GM12864 (cell line): ENCODE data around the gene CUL4A.

ENCODE experiments used
- DNase-seq: peaks from one replicate; pipeline ENCODE4 v3.0.0-alpha.2; 2011; ENCODE audit warnings: low read depth
- H3K4me3 ChIP-seq: 2 replicates; pipeline ENCODE4 v1.5.1; 2011; ENCODE audit warnings: mild to moderate bottlenecking, low read depth, low read length, control low read depth
- CTCF ChIP-seq: IDR thresholded peaks from 2 replicates; pipeline ENCODE4 v1.5.1; 2011; ENCODE audit warnings: low read depth, mild to moderate bottlenecking, moderate library complexity, low read length, control low read depth, inconsistent platforms; ENCODE audit errors: missing control alignments

CUL4A gene

GRCh38 chr13:113272031-113272430 is 62.6 kb downstream of the CUL4A start:
- no peak for DNase-seq
- no peak for TF ChIP-seq CTCF
- H3K4me3 ChIP-seq, result no peak overlapping the region

GRCh38 chr13:113272701-113273181 is 63.3 kb downstream of the CUL4A start:
- no peak for DNase-seq
- no peak for TF ChIP-seq CTCF
- H3K4me3 ChIP-seq, result no peak overlapping the region

GRCh38 chr13:113273321-113273720 is 63.9 kb downstream of the CUL4A start:
- no peak for TF ChIP-seq CTCF
- DNase-seq, result no peak
- H3K4me3 ChIP-seq, result no peak overlapping the region

GRCh38 chr13:113273851-113274590 is 64.6 kb downstream of the CUL4A start:
- no peak for DNase-seq
- TF ChIP-seq CTCF, result no peak
- H3K4me3 ChIP-seq, result no peak overlapping the region

- no peak for TF ChIP-seq CTCF
- no peak for DNase-seq
- no peak overlapping the region for H3K4me3 ChIP-seq
These were observed 65.3 kb downstream of the CUL4A start for GRCh38 chr13:113274721-113275120.

GRCh38 chr13:113275387-113275786 is 66.0 kb downstream of the CUL4A start:
- TF ChIP-seq CTCF, result peak; percentile 40
- DNase-seq, result no peak
- no peak overlapping the region for H3K4me3 ChIP-seq

GRCh38 chr13:113280126-113280525 is 70.7 kb downstream of the CUL4A start:
- H3K4me3 ChIP-seq, result no peak overlapping the region
- no peak for TF ChIP-seq CTCF
- DNase-seq, result no peak
